ENCODE measurements around the gene UBXN11.

- TF ChIP-seq, protein P1, sequence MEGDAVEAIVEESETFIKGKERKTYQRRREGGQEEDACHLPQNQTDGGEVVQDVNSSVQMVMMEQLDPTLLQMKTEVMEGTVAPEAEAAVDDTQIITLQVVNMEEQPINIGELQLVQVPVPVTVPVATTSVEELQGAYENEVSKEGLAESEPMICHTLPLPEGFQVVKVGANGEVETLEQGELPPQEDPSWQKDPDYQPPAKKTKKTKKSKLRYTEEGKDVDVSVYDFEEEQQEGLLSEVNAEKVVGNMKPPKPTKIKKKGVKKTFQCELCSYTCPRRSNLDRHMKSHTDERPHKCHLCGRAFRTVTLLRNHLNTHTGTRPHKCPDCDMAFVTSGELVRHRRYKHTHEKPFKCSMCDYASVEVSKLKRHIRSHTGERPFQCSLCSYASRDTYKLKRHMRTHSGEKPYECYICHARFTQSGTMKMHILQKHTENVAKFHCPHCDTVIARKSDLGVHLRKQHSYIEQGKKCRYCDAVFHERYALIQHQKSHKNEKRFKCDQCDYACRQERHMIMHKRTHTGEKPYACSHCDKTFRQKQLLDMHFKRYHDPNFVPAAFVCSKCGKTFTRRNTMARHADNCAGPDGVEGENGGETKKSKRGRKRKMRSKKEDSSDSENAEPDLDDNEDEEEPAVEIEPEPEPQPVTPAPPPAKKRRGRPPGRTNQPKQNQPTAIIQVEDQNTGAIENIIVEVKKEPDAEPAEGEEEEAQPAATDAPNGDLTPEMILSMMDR (IDR thresholded peaks at IDR 0.05), result no peak
- TF ChIP-seq EZH2 (IDR thresholded peaks at IDR 0.05; ENCODE audit: borderline replicate concordance, insufficient read depth, low read depth, low read length, poor library complexity, severe bottlenecking), result no peak
Measured at GRCh38 chr1:26322042-26322331, 15.6 kb upstream of the UBXN11 start.
